ENCODE data around the gene ASCL5. TPM values are rescaled to one million over a fixed set of nuclear protein-coding genes. Genes with fewer than 3 reads are reported as not detected.
A peak's percentile ranks its signal among the peaks of the same experiment; 100 is the strongest.

ASCL5 gene
- total and polyA plus RNA-seq, 9 of the 15 experiments (the other 6 are each of a cell fraction or from before 2014, with no cell fraction given), result 0.09 TPM; not detected in 8

DNA sequence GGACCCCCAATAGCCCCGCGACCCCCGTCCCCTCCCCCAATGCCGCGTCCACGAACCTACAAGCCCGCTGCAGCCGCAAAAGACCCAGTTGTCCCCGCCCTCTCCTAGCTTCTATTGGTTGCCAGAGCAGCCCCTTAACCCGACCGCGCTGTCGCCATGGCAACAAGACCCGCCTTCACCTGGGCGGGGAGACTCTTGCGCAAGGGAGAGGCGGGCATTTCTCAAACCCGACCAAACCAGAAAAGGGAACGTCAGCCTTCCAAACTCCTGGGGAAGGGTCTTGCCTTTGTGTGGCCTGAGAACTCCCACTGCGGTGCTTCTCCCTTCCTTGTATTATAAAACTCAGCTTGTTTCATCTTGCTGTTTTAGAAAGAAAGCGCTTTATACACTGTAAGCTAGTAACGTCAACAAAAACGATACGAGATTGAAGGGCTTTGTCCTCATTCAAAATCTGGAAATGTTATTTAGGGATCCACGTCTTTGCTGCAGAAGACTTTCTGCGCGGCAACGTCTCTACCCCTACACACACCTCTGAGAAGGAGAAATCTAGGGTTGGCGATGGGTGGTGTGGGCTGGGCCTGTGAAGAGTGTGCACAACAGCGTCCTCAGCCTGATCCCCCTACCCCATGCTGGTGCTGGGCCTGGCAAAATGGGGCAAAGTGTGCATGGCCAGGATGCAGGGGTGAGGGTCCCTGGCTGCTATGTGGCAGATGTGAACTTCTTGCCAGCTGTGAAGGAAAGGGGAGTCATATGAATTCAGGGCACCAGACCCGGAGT is 27.6 kb upstream of the ASCL5 start, which contains the start of gene TMEM9 (continued):
- TF ChIP-seq CTBP1 (IDR thresholded peaks at IDR 0.05; ENCODE audit: borderline replicate concordance) (no peak), MTA2 (IDR thresholded peaks at IDR 0.05; ENCODE audit: low read depth) (no peak), ADNP (tag; IDR thresholded peaks at IDR 0.05) (no peak), ZFPM2 (CRISPR knock-in tag; IDR thresholded peaks at IDR 0.05) (no peak), STAT5A (IDR thresholded peaks at IDR 0.05; ENCODE audit: borderline replicate concordance, low read length) (no peak), STAT5B (CRISPR knock-in tag; IDR thresholded peaks at IDR 0.05) (no peak), FOS (IDR thresholded peaks at IDR 0.05; ENCODE audit: extremely low read depth, insufficient read length) (peak; percentile 79), THRAP3 (IDR thresholded peaks at IDR 0.05; ENCODE audit: borderline replicate concordance) (no peak), PHF8 (IDR thresholded peaks at IDR 0.05; ENCODE audit: borderline replicate concordance, low read length) (peak; percentile 48; the same call in 1 of the 2 replicates), BRCA1 (IDR thresholded peaks at IDR 0.05) (no peak), BRCA1 (CRISPR knock-in tag; IDR thresholded peaks at IDR 0.05) (no peak), STAG1 (CRISPR knock-in tag; IDR thresholded peaks at IDR 0.05; ENCODE audit: borderline replicate concordance) (no peak), ZNF174 (CRISPR knock-in tag; IDR thresholded peaks at IDR 0.05) (no peak), PCBP1 (IDR thresholded peaks at IDR 0.05; ENCODE audit: low read depth, low read length, poor library complexity, severe bottlenecking) (no peak), EGR1 (conservative IDR thresholded peaks at IDR 0.05) (peak; percentile 15; the same call in 1 of the 2 replicates), SMAD1 (IDR thresholded peaks at IDR 0.05; ENCODE audit: low read depth, low read length, partially characterized antibody) (no peak), ZNF143 (CRISPR knock-in tag; IDR thresholded peaks at IDR 0.05) (no peak), ATF1 (CRISPR knock-in tag; IDR thresholded peaks at IDR 0.05) (no peak), ATF1 (tag; IDR thresholded peaks at IDR 0.05) (peak; percentile 74), RBM22 (IDR thresholded peaks at IDR 0.05; ENCODE audit: low read depth, low read length, poor library complexity, severe bottlenecking) (peak; percentile 95), EP300 (IDR thresholded peaks at IDR 0.05; ENCODE audit: low read length) (no peak), NONO (IDR thresholded peaks at IDR 0.05; ENCODE audit: low read depth in 2 of 2, low read length in 1 of 2) (no peak), ZKSCAN1 (IDR thresholded peaks at IDR 0.05; ENCODE audit: low read depth, low read length) (no peak)
- TF ChIP-seq, protein P1, sequence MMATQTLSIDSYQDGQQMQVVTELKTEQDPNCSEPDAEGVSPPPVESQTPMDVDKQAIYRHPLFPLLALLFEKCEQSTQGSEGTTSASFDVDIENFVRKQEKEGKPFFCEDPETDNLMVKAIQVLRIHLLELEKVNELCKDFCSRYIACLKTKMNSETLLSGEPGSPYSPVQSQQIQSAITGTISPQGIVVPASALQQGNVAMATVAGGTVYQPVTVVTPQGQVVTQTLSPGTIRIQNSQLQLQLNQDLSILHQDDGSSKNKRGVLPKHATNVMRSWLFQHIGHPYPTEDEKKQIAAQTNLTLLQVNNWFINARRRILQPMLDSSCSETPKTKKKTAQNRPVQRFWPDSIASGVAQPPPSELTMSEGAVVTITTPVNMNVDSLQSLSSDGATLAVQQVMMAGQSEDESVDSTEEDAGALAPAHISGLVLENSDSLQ (IDR thresholded peaks at IDR 0.05), result peak; percentile 99
- TF ChIP-seq, protein P2, sequence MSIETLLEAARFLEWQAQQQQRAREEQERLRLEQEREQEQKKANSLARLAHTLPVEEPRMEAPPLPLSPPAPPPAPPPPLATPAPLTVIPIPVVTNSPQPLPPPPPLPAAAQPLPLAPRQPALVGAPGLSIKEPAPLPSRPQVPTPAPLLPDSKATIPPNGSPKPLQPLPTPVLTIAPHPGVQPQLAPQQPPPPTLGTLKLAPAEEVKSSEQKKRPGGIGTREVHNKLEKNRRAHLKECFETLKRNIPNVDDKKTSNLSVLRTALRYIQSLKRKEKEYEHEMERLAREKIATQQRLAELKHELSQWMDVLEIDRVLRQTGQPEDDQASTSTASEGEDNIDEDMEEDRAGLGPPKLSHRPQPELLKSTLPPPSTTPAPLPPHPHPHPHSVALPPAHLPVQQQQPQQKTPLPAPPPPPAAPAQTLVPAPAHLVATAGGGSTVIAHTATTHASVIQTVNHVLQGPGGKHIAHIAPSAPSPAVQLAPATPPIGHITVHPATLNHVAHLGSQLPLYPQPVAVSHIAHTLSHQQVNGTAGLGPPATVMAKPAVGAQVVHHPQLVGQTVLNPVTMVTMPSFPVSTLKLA (conservative IDR thresholded peaks at IDR 0.05), result no peak
- TF ChIP-seq, protein P3, sequence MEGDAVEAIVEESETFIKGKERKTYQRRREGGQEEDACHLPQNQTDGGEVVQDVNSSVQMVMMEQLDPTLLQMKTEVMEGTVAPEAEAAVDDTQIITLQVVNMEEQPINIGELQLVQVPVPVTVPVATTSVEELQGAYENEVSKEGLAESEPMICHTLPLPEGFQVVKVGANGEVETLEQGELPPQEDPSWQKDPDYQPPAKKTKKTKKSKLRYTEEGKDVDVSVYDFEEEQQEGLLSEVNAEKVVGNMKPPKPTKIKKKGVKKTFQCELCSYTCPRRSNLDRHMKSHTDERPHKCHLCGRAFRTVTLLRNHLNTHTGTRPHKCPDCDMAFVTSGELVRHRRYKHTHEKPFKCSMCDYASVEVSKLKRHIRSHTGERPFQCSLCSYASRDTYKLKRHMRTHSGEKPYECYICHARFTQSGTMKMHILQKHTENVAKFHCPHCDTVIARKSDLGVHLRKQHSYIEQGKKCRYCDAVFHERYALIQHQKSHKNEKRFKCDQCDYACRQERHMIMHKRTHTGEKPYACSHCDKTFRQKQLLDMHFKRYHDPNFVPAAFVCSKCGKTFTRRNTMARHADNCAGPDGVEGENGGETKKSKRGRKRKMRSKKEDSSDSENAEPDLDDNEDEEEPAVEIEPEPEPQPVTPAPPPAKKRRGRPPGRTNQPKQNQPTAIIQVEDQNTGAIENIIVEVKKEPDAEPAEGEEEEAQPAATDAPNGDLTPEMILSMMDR (IDR thresholded peaks at IDR 0.05 in 2 of 3, conservative IDR thresholded peaks at IDR 0.05 in 1 of 3; ENCODE audit: insufficient read depth in 2 of 3, low read depth in 1 of 3, low read length in 3 of 3), result no peak

Measured in K562 (cell line).